SU-DHL-6 (cell line): ENCODE results near the gene ACTL10.

ENCODE experiments used
- CTCF ChIP-seq: fragments of 200-600 bp; sonication (generic); IDR thresholded peaks from one replicate; pipeline ENCODE4 v1.5.1; 2017; ENCODE audit warnings: antibody characterized with exemption, mild to moderate bottlenecking, low read length, moderate library complexity; ENCODE audit not compliant: insufficient read depth, poor library complexity, severe bottlenecking
- EZH2phosphoT487 ChIP-seq: fragments of 200-600 bp; sonication (generic), shearing (Covaris generic); conservative IDR thresholded peaks from 2 replicates; pipeline ENCODE4 v1.6.1; 2018; ENCODE audit warnings: mild to moderate bottlenecking, antibody characterized with exemption, low read length, moderate library complexity, mixed read lengths

- no peak for TF ChIP-seq CTCF
- TF ChIP-seq EZH2phosphoT487 = no peak
Measured at GRCh38 chr20:33674294-33675135, 7.8 kb downstream of the ACTL10 start, which contains the start of gene NECAB3.
